Breast epithelium (tissue), 4 donors: ENCODE measurements around the gene C2orf74. TPM values are rescaled to one million over a fixed set of nuclear protein-coding genes. Genes with fewer than 3 reads are reported as not detected.
"Not testable (repeated sequence)": the region's sequence is repeated elsewhere in the genome, so short reads cannot be mapped to it uniquely, and the experiment has no call there.

Experiments used
- DNase-seq, 2 donors: peaks; one replicate each; pipeline ENCODE4 v3.0.0-alpha.2; 2019; ENCODE audit warnings: low spot score in 2 of 2
- H3K27ac ChIP-seq, 2 donors: fragments of 200-600 bp; sonication (generic) in 1 of 2; one replicate each; pipeline ENCODE4 v1.5.1; 2016 to 2019; ENCODE audit warnings: mild to moderate bottlenecking in 1 of 2
- H3K27me3 ChIP-seq, 2 donors: fragments of 200-600 bp; sonication (generic) in 1 of 2; one replicate each; pipeline versions ENCODE4 v1.5.1 to v1.6.0; 2017 to 2019; ENCODE audit warnings: control low read depth in 1 of 2, mild to moderate bottlenecking in 1 of 2
- H3K36me3 ChIP-seq: fragments of 200-600 bp; one replicate; pipeline ENCODE4 v1.5.1; 2019
- H3K4me1 ChIP-seq, 2 donors: fragments of 200-600 bp; sonication (generic); one replicate each; pipeline ENCODE4 v1.5.1; 2016 to 2019; ENCODE audit warnings: control low read depth in 1 of 2
- H3K4me3 ChIP-seq, 3 donors: fragments of 200-600 bp; sonication (generic); 1 replicate in 2 of 3; 2 replicates in 1 of 3; pipeline ENCODE4 v1.5.1; 2016 to 2019; ENCODE audit warnings: mild to moderate bottlenecking in 3 of 3, moderate library complexity in 2 of 3
- H3K9me3 ChIP-seq, 2 donors: fragments of 200-600 bp; sonication (generic) in 1 of 2; one replicate each; pipeline ENCODE4 v1.5.1; 2016 to 2019; ENCODE audit warnings: control low read depth in 1 of 2
- POLR2A ChIP-seq: fragments of 450-650 bp; IDR thresholded peaks from one replicate; pipeline ENCODE4 v1.6.1; 2016; ENCODE audit warnings: antibody characterized with exemption, mild to moderate bottlenecking, moderate library complexity
- POLR2AphosphoS5 ChIP-seq, 3 donors: sonication (generic); formaldehyde crosslinking; IDR thresholded peaks; one replicate each; pipeline ENCODE4 v1.6.1; 2017; ENCODE audit warnings: antibody characterized with exemption in 3 of 3
- intact Hi-C: fragments of 100-400 bp; cut with DNase I; formaldehyde crosslinking; loops from one replicate; pipeline ENCODE4 v1.15.1; 2023; ENCODE audit warnings: low total_unique reads
- total RNA-seq, 3 donors: library from RNA; depleted of rRNA; stranded (reverse); fragments of >200 nt; gene quantifications; one replicate each; pipeline ENCODE4 v1.1.0, GENCODE V29; 2016
- TF ChIP-seq, protein P1 (sequence below), 3 donors: fragments of 450-650 bp; IDR thresholded peaks; one replicate each; pipeline ENCODE4 v1.5.1; 2016 to 2017; ENCODE audit warnings: antibody characterized with exemption in 3 of 3, mild to moderate bottlenecking in 3 of 3, moderate library complexity in 3 of 3

C2orf74 gene
- total RNA-seq, 3 donors from 2014 or later, result 15.7 to 40.5 (median 19.8) TPM

DNA sequence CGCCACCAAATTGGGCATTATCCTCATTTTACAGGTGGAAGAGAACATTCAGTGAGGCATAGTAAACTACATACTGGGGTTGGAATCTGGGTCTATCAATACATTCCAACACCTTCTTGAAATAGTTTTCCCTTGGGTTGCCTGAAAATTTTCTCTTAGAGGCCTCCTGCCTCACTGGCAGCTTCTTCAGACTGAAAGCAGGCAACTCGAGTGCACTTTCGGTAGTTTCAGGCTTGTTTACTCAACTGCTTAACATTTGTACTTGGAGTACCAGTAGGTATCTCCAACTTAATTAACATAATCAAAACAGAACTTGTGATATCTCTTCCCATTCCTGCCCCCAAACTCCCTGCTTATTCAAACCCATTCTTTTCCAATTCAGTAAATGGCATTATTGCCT lies 36.2 kb upstream of the C2orf74 start:
- intact Hi-C loops, result no loop called here

DNA sequence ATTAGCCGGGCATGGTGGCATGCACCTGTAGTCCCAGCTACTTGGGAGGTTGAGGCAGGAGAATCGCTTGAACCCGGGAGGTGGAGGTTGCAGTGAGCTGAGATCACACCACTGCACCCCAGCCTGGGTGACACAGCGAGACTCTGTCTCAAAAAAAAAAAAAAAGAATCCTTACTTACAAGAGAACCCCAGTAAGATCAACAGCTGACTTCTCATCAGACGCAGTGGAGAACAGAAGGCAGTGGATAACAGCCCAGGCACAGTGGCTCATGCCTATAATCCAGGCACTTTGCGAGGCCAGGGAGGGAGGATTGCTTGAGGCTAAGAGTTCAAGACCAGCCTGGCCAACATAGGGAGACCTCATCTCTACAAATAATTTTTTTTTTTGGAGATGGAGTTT lies 33.9 kb upstream of the C2orf74 start:
- DNase-seq, H3K4me3 ChIP-seq, intact Hi-C loops, H3K36me3 ChIP-seq, H3K27me3 ChIP-seq, H3K27ac ChIP-seq, H3K4me1 ChIP-seq: not testable (repeated sequence)
- peaks cover 0 to 10% of the 10 kb centered on the region in 2 donors for H3K9me3 ChIP-seq

More for the DNA sequence above, 36.2 kb upstream of the C2orf74 start:
- DNase-seq, result no peak
- Histone ChIP-seq H3K27ac (no peak overlapping the region), H3K36me3 (peaks cover 5% of the 10 kb centered on the region), H3K4me1 (no peaks in the 10 kb centered on the region), H3K4me3 (no peak overlapping the region), H3K9me3 (peaks cover 0 to 10% of the 10 kb centered on the region in 2 donors), H3K27me3 (no peaks in the 10 kb centered on the region)
- TF ChIP-seq POLR2AphosphoS5 (IDR thresholded peaks at IDR 0.05) (no peak), POLR2A (no peak)

DNA sequence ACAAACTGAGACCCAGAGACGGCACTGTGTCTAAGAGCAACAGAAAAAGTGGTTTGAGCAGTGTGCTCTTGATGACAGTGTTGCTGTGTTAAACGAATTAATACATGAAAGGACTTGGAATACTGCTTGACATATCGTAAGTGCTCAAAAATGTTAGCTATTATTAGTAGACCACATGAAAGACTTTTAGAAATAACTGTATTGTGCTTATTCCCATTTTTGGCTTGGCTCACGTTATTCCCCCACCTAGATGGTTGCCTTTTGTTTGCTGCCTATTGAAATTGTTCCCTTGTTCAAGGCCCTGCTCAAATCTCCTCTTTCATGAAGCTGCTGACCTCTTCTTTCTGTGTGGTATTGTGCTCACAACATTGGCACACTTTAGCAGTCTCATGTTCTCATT lies 27.8 kb upstream of the C2orf74 start:
- Histone ChIP-seq H3K9me3 (no peaks in the 10 kb centered on the region), H3K4me1 (no peaks in the 10 kb centered on the region), H3K27me3 (no peaks in the 10 kb centered on the region), H3K36me3 (no peaks in the 10 kb centered on the region), H3K27ac (no peak overlapping the region), H3K4me3 (no peak overlapping the region)
- TF ChIP-seq, protein P1, sequence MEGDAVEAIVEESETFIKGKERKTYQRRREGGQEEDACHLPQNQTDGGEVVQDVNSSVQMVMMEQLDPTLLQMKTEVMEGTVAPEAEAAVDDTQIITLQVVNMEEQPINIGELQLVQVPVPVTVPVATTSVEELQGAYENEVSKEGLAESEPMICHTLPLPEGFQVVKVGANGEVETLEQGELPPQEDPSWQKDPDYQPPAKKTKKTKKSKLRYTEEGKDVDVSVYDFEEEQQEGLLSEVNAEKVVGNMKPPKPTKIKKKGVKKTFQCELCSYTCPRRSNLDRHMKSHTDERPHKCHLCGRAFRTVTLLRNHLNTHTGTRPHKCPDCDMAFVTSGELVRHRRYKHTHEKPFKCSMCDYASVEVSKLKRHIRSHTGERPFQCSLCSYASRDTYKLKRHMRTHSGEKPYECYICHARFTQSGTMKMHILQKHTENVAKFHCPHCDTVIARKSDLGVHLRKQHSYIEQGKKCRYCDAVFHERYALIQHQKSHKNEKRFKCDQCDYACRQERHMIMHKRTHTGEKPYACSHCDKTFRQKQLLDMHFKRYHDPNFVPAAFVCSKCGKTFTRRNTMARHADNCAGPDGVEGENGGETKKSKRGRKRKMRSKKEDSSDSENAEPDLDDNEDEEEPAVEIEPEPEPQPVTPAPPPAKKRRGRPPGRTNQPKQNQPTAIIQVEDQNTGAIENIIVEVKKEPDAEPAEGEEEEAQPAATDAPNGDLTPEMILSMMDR (IDR thresholded peaks at IDR 0.05), result no peak
- TF ChIP-seq POLR2A (no peak), POLR2AphosphoS5 (IDR thresholded peaks at IDR 0.05) (no peak)
- intact Hi-C loops, result no loop called here
- DNase-seq, result no peak

DNA sequence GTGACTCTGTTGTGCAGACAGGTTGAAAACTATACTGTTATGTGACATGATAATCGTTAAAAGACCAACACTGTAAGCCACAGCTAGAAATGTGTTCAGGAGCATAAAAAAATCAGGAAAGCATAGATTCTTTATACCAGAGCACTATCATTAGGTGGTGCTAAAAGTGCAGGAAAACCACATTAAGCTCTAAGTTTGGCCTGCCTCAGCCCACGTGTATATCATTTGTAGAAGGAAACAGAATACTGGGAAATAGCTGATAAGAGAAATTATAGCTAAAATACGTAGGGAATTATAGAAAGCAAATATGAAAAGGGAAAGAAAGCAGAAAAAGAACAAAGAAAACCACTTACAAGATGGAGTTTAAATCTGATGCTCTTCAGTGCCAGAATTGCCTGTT lies 26.5 kb upstream of the C2orf74 start:
- Histone ChIP-seq H3K4me1 (no peaks in the 10 kb centered on the region), H3K27me3 (no peaks in the 10 kb centered on the region), H3K36me3 (no peaks in the 10 kb centered on the region), H3K27ac (no peak overlapping the region), H3K4me3 (no peak overlapping the region), H3K9me3 (no peaks in the 10 kb centered on the region)
- intact Hi-C loops, result no loop called here
- DNase-seq, result no peak
- no peak for TF ChIP-seq POLR2AphosphoS5 (IDR thresholded peaks at IDR 0.05)
- TF ChIP-seq POLR2A, result no peak
- TF ChIP-seq, protein P1 (IDR thresholded peaks at IDR 0.05), result peak in 1 of 3 donors; percentile 25

DNA sequence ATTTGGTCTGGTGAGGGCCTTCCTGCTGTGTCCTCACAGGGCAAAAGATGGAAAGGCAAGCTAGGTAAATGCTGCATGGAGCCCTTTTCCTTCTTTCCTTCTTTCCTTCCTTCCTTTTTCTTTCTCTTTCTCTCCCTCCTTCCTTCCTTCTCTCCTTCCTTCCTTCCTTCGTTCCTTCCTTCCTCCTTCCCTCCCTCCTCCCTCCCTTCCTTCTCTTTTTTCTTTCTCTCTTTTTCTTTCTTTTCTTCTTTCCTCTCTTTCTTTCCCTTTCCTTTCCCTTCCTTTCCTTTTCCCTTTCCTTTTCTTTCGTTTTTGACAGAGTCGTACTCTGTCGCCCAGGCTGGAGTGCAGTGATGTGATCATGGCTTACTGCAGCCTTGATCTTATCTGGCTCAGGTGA lies 23.1 kb upstream of the C2orf74 start:
- no peak for DNase-seq
- no peaks in the 10 kb centered on the region for H3K4me1 ChIP-seq
- intact Hi-C loops, result no loop called here
- no peaks in the 10 kb centered on the region for H3K27me3 ChIP-seq
- no peaks in the 10 kb centered on the region for H3K36me3 ChIP-seq
- H3K4me3 ChIP-seq, result no peak overlapping the region
- TF ChIP-seq POLR2AphosphoS5 (IDR thresholded peaks at IDR 0.05) (no peak), POLR2A (no peak)
- TF ChIP-seq, protein P1 (IDR thresholded peaks at IDR 0.05), result no peak
- H3K9me3 ChIP-seq, result no peaks in the 10 kb centered on the region
- H3K27ac ChIP-seq, result no peak overlapping the region

DNA sequence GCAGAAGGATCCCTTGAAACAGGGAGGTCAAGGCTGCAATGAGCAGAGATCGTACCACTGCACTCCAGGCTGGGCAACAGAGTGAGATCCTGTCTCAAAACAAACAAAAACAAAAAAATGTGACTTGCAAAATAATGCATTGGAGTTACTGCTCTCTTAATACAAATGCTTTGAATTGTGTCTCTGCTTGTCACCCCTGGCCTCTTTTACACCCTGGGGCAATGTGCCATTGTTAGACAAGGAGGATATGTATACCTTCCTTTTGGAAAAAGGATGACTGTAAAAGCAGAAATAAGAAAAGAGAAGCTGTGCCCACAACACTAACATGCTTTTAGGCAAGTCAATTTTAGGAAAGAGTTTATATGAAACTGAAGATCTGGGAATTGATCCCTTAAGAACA lies 20.8 kb upstream of the C2orf74 start:
- DNase-seq, result no peak
- no peaks in the 10 kb centered on the region for H3K27me3 ChIP-seq
- TF ChIP-seq, protein P1 (IDR thresholded peaks at IDR 0.05), result no peak
- TF ChIP-seq POLR2A (no peak), POLR2AphosphoS5 (IDR thresholded peaks at IDR 0.05) (no peak)
- H3K4me3 ChIP-seq, result no peak overlapping the region
- no peaks in the 10 kb centered on the region for H3K4me1 ChIP-seq
- intact Hi-C loops, result no loop called here
- no peaks in the 10 kb centered on the region for H3K9me3 ChIP-seq
- H3K27ac ChIP-seq, result no peak overlapping the region
- no peaks in the 10 kb centered on the region for H3K36me3 ChIP-seq
